Neuronal stem cell (in vitro differentiated cells): ENCODE measurements around the gene WDHD1.

Experiments
- DNase-seq: peaks from one replicate; pipeline ENCODE4 v3.0.0-alpha.2; 2013; ENCODE audit warnings: low spot score
- H2AFZ ChIP-seq: one replicate; pipeline ENCODE4 v1.6.1; 2013; ENCODE audit warnings: mild to moderate bottlenecking, low read length, inconsistent platforms
- H2AK5ac ChIP-seq: 2 replicates; pipeline ENCODE4 v1.6.1; 2013; ENCODE audit warnings: low read depth, mild to moderate bottlenecking, inconsistent platforms, low read length, moderate library complexity, mixed read lengths
- H2BK120ac ChIP-seq: 2 replicates; pipeline ENCODE4 v1.6.1; 2013; ENCODE audit warnings: low read depth, mild to moderate bottlenecking, inconsistent platforms, low read length, moderate library complexity, mixed read lengths
- H2BK12ac ChIP-seq: one replicate; pipeline ENCODE4 v1.6.1; 2013; ENCODE audit warnings: low read length, inconsistent platforms
- H2BK15ac ChIP-seq: 2 replicates; pipeline ENCODE4 v1.6.1; 2013; ENCODE audit warnings: mild to moderate bottlenecking, low read length, inconsistent platforms, mixed read lengths
- H2BK5ac ChIP-seq: one replicate; pipeline ENCODE4 v1.6.1; 2013; ENCODE audit warnings: inconsistent platforms, mild to moderate bottlenecking, low read length, moderate library complexity
- H3K14ac ChIP-seq: one replicate; pipeline ENCODE4 v1.6.1; 2013; ENCODE audit warnings: low read length, inconsistent platforms
- H3K18ac ChIP-seq: 2 replicates; pipeline ENCODE4 v1.6.1; 2013; ENCODE audit warnings: low read length, inconsistent platforms
- H3K23ac ChIP-seq: 2 replicates; pipeline ENCODE4 v1.6.1; 2013; ENCODE audit warnings: low read depth, mild to moderate bottlenecking, mixed read lengths, low read length, inconsistent platforms; ENCODE audit not compliant: poor library complexity
- H3K27ac ChIP-seq: replicated peaks from 3 replicates; pipeline ENCODE4 v1.5.1; 2013; ENCODE audit warnings: low read length, inconsistent platforms
- H3K27me3 ChIP-seq, 3 experiments: 2 replicates each; pipeline ENCODE4 v1.6.1; 2013; ENCODE audit warnings: low read length in 3 of 3, mild to moderate bottlenecking in 2 of 3, inconsistent platforms in 1 of 3, low read depth in 1 of 3, mixed read lengths in 1 of 3, moderate library complexity in 1 of 3; ENCODE audit not compliant: control insufficient read depth in 3 of 3, insufficient read depth in 3 of 3
- H3K36me3 ChIP-seq, 2 donors: replicated peaks in 1 of 2; 2 replicates each; pipeline ENCODE4 v1.6.1; 2013; ENCODE audit warnings: low read length in 2 of 2; ENCODE audit not compliant: control insufficient read depth in 2 of 2, insufficient read depth in 2 of 2
- H3K4ac ChIP-seq: 2 replicates; pipeline ENCODE4 v1.6.1; 2013; ENCODE audit warnings: inconsistent platforms, mild to moderate bottlenecking, low read length, moderate library complexity
- H3K4me1 ChIP-seq, 2 donors: 1 replicate in 1 of 2; 2 replicates in 1 of 2; pipeline ENCODE4 v1.6.1; 2013; ENCODE audit warnings: low read length in 2 of 2, low read depth in 1 of 2; ENCODE audit not compliant: control insufficient read depth in 2 of 2, insufficient read depth in 1 of 2
- H3K4me2 ChIP-seq: one replicate; pipeline ENCODE4 v1.6.1; 2013; ENCODE audit warnings: mild to moderate bottlenecking, low read length, inconsistent platforms; ENCODE audit not compliant: insufficient read depth, poor library complexity, severe bottlenecking
- H3K4me3 ChIP-seq, 2 donors: 2 replicates each; pipeline ENCODE4 v1.5.1; 2013; ENCODE audit warnings: low read length in 2 of 2, mild to moderate bottlenecking in 2 of 2, inconsistent platforms in 1 of 2, moderate library complexity in 1 of 2
- H3K79me1 ChIP-seq: one replicate; pipeline ENCODE4 v1.6.1; 2013; ENCODE audit warnings: low read depth, mild to moderate bottlenecking, inconsistent platforms, low read length, moderate library complexity
- H3K9ac ChIP-seq: one replicate; pipeline ENCODE4 v1.6.1; 2013; ENCODE audit warnings: mild to moderate bottlenecking, low read depth, low read length, inconsistent platforms; ENCODE audit not compliant: poor library complexity
- H3K9me3 ChIP-seq, 2 donors: replicated peaks in 1 of 2; 2 replicates each; pipeline versions ENCODE3 to v1.6.1; 2013; ENCODE audit warnings: low read length in 2 of 2, mild to moderate bottlenecking in 2 of 2, inconsistent platforms in 1 of 2, low read depth in 1 of 2, mixed read lengths in 1 of 2, moderate library complexity in 1 of 2; ENCODE audit not compliant: control insufficient read depth in 2 of 2, insufficient read depth in 1 of 2
- H4K8ac ChIP-seq: one replicate; pipeline ENCODE4 v1.6.1; 2013; ENCODE audit warnings: low read depth, mild to moderate bottlenecking, inconsistent platforms, low read length, moderate library complexity
- H4K91ac ChIP-seq: one replicate; pipeline ENCODE4 v1.6.1; 2013; ENCODE audit warnings: low read length, low read depth, mild to moderate bottlenecking, inconsistent platforms; ENCODE audit not compliant: poor library complexity
- WGBS, 2 donors: extraction: QIAGEN DNeasy Blood & Tissue Kit; methylation state at CpG; one replicate each; pipeline ENCODE4 v1.1.7; 2013; ENCODE audit warnings: missing lambda C conversion rate in 2 of 2, mixed read lengths in 1 of 2; ENCODE audit not compliant: insufficient read length in 2 of 2, insufficient replicate concordance in 1 of 2; ENCODE audit errors: extremely low coverage in 2 of 2; 5-methylcytosine and 5-hydroxymethylcytosine counted together

Gene WDHD1

GRCh38 chr14:55047301-55048053 is 20.6 kb upstream of the WDHD1 start:
- H3K9ac ChIP-seq, result no peak overlapping the region
- no peak overlapping the region for H3K14ac ChIP-seq
- H2BK120ac ChIP-seq, result no peak overlapping the region
- H3K4me1 ChIP-seq, result peaks cover 3% of the 10 kb centered on the region in 2 donors
- no peak overlapping the region for H2AFZ ChIP-seq
- no peak overlapping the region for H3K4me2 ChIP-seq
- no peaks in the 10 kb centered on the region for H3K9me3 ChIP-seq
- no CpG with 5 or more reads among the region's 5 CpGs for WGBS, 2 donors
- H3K4me3 ChIP-seq, result no peak overlapping the region
- H3K4ac ChIP-seq, result no peak overlapping the region
- H3K18ac ChIP-seq, result no peak overlapping the region
- no peak overlapping the region for H3K27ac ChIP-seq
- peaks cover 4% of the 10 kb centered on the region for H3K79me1 ChIP-seq
- H2BK15ac ChIP-seq, result no peak overlapping the region
- no peaks in the 10 kb centered on the region for H3K27me3 ChIP-seq
- no peak overlapping the region for H4K8ac ChIP-seq
- H2BK5ac ChIP-seq, result no peak overlapping the region
- H3K36me3 ChIP-seq, result peaks cover 9 to 39% of the 10 kb centered on the region in 2 donors
- H3K23ac ChIP-seq, result no peak overlapping the region
- no peak overlapping the region for H2AK5ac ChIP-seq
- no peak overlapping the region for H2BK12ac ChIP-seq
- no peak overlapping the region for H4K91ac ChIP-seq
- no peak for DNase-seq

GRCh38 chr14:55045087-55045486 is 18.2 kb upstream of the WDHD1 start:
- H2BK5ac ChIP-seq, result no peak overlapping the region
- no peak overlapping the region for H3K14ac ChIP-seq
- H3K4me2 ChIP-seq, result no peak overlapping the region
- H3K23ac ChIP-seq, result no peak overlapping the region
- no peak overlapping the region for H3K27ac ChIP-seq
- no peak overlapping the region for H4K91ac ChIP-seq
- no peak overlapping the region for H3K4me3 ChIP-seq
- H3K9me3 ChIP-seq, result no peaks in the 10 kb centered on the region
- no peak overlapping the region for H3K9ac ChIP-seq
- H3K79me1 ChIP-seq, result no peaks in the 10 kb centered on the region
- no peak overlapping the region for H3K4ac ChIP-seq
- no peak overlapping the region for H2AK5ac ChIP-seq
- H2BK15ac ChIP-seq, result no peak overlapping the region
- DNase-seq, result no peak
- H3K4me1 ChIP-seq, result no peaks in the 10 kb centered on the region
- peaks cover 9 to 55% of the 10 kb centered on the region in 2 donors for H3K36me3 ChIP-seq
- H3K18ac ChIP-seq, result no peak overlapping the region
- no peak overlapping the region for H2AFZ ChIP-seq
- H4K8ac ChIP-seq, result no peak overlapping the region
- H2BK12ac ChIP-seq, result no peak overlapping the region
- no peaks in the 10 kb centered on the region for H3K27me3 ChIP-seq
- no peak overlapping the region for H2BK120ac ChIP-seq

- Histone ChIP-seq H3K27me3 (no peaks in the 10 kb centered on the region), H3K14ac (no peak overlapping the region), H3K9me3 (no peaks in the 10 kb centered on the region), H3K27ac (no peak overlapping the region), H2BK5ac (no peak overlapping the region), H3K23ac (no peak overlapping the region), H2AFZ (no peak overlapping the region), H2BK12ac (no peak overlapping the region), H3K4me3 (no peak overlapping the region), H3K4ac (no peak overlapping the region), H2BK120ac (no peak overlapping the region), H3K36me3 (peaks cover 9 to 69% of the 10 kb centered on the region in 2 donors), H3K18ac (no peak overlapping the region), H3K9ac (no peak overlapping the region), H2AK5ac (no peak overlapping the region), H3K4me1 (no peaks in the 10 kb centered on the region), H4K8ac (no peak overlapping the region), H3K79me1 (no peaks in the 10 kb centered on the region), H4K91ac (no peak overlapping the region), H3K4me2 (no peak overlapping the region), H2BK15ac (no peak overlapping the region)
- no peak for DNase-seq
- no CpG with 5 or more reads among the region's 5 CpGs for WGBS, 2 donors
Measured at GRCh38 chr14:55043528-55043927, 16.6 kb upstream of the WDHD1 start.

DNA sequence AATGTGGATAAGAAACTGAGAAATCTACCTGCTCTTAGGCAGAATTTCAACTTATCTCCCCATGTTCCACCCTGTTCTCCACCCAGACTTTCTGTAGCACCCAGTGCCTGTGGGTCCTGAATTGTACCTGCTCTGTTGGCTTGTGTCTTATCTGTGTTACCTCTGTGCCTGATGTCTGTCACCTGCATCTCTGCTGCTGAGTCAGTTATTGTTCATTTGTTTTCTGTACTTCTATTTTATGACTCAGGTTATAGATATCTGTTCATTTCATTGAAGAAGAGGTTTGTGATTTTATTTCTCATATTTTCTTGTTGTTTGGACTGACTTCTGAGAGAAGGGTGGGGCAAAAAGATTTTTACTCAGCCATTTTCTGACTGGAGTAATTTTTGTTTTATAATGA is 11.8 kb upstream of the WDHD1 start:
- no peak overlapping the region for H3K4me2 ChIP-seq
- no peak overlapping the region for H2BK120ac ChIP-seq
- H3K18ac ChIP-seq, result no peak overlapping the region
- H2AFZ ChIP-seq, result no peak overlapping the region
- H2BK5ac ChIP-seq, result no peak overlapping the region
- H3K27ac ChIP-seq, result no peak overlapping the region
- H2BK12ac ChIP-seq, result no peak overlapping the region
- H3K79me1 ChIP-seq, result no peaks in the 10 kb centered on the region
- H3K4me3 ChIP-seq, result no peak overlapping the region
- no peak overlapping the region for H4K91ac ChIP-seq
- H3K27me3 ChIP-seq, result no peaks in the 10 kb centered on the region
- H3K36me3 ChIP-seq, result peaks cover 6 to 85% of the 10 kb centered on the region in 2 donors
- no peak overlapping the region for H3K14ac ChIP-seq
- no peak for DNase-seq
- no peak overlapping the region for H3K4ac ChIP-seq
- H3K23ac ChIP-seq, result no peak overlapping the region
- no peaks in the 10 kb centered on the region for H3K9me3 ChIP-seq
- no peak overlapping the region for H4K8ac ChIP-seq
- H3K4me1 ChIP-seq, result no peaks in the 10 kb centered on the region
- no peak overlapping the region for H3K9ac ChIP-seq
- H2BK15ac ChIP-seq, result no peak overlapping the region
- H2AK5ac ChIP-seq, result no peak overlapping the region
